M059J (cell line): ENCODE data around the gene MARCHF2. TPM values are rescaled to one million over a fixed set of nuclear protein-coding genes. Genes with fewer than 3 reads are reported as not detected.
"Not testable (repeated sequence)": the region's sequence is repeated elsewhere in the genome, so short reads cannot be mapped to it uniquely, and the experiment has no call there.

ENCODE experiments used
- DNase-seq: peaks from one replicate; pipeline ENCODE4 v3.0.0-alpha.2; 2012; ENCODE audit warnings: low read depth
- total RNA-seq: library from RNA; depleted of rRNA; stranded (reverse); fragments of >200 nt; shearing (Covaris generic); gene quantifications from 2 replicates; pipeline ENCODE4 v1.2.3, GENCODE V29; 2014; rRNA removed

MARCHF2 gene
- total RNA-seq: 30.5 and 43.3 TPM in 2 replicates

- DNase-seq: peak; percentile 94
Observed at GRCh38 chr19:8412783-8413628, at the start of gene MARCHF2. MARCHF2 (plus strand) TSS chr19:8413305; CDS start chr19:8421841, 8,536 bp downstream.

GRCh38 chr19:8363803-8364771 is 49.0 kb upstream of the MARCHF2 start, which contains the start of gene ANGPTL4:
ANGPTL4 (plus strand) TSS chr19:8364155; CDS start chr19:8364322, 167 bp downstream.
- peak; percentile 55 for DNase-seq

- DNase-seq: no peak
Observed at GRCh38 chr19:8366121-8366581, 47.0 kb upstream of the MARCHF2 start.

- DNase-seq: no peak
Observed at GRCh38 chr19:8366961-8367326, 46.2 kb upstream of the MARCHF2 start.

- peak; percentile 99 for DNase-seq
Observed at GRCh38 chr19:8367327-8368001, 45.6 kb upstream of the MARCHF2 start.

- DNase-seq: no peak
Observed at GRCh38 chr19:8370176-8371010, 42.7 kb upstream of the MARCHF2 start.

- DNase-seq: no peak
Observed at GRCh38 chr19:8371011-8371804, 41.9 kb upstream of the MARCHF2 start.

- no peak for DNase-seq
Observed at GRCh38 chr19:8373867-8374813, 39.0 kb upstream of the MARCHF2 start.

- not testable (repeated sequence) for DNase-seq
Observed at GRCh38 chr19:8375766-8376165, 37.3 kb upstream of the MARCHF2 start.

- not testable (repeated sequence) for DNase-seq
Observed at GRCh38 chr19:8376373-8376974, 36.6 kb upstream of the MARCHF2 start.

GRCh38 chr19:8377598-8377997 is 35.5 kb upstream of the MARCHF2 start:
- no peak for DNase-seq

GRCh38 chr19:8379156-8379891 is 33.8 kb upstream of the MARCHF2 start:
- not testable (repeated sequence) for DNase-seq

- not testable (repeated sequence) for DNase-seq
Observed at GRCh38 chr19:8384569-8384968, 28.5 kb upstream of the MARCHF2 start.

- not testable (repeated sequence) for DNase-seq
Observed at GRCh38 chr19:8385103-8385502, 28.0 kb upstream of the MARCHF2 start.

GRCh38 chr19:8385566-8385965 is 27.5 kb upstream of the MARCHF2 start:
- DNase-seq: not testable (repeated sequence)

- DNase-seq: not testable (repeated sequence)
Observed at GRCh38 chr19:8386419-8386818, 26.7 kb upstream of the MARCHF2 start.

GRCh38 chr19:8386990-8387389 is 26.1 kb upstream of the MARCHF2 start:
- DNase-seq: no peak
